ENCODE measurements around the gene AP3S1. TPM values are rescaled to one million over a fixed set of nuclear protein-coding genes. Genes with fewer than 3 reads are reported as not detected.

AP3S1 gene
- total RNA-seq, 1 donor from 2014 or later: 157 TPM

- Histone ChIP-seq H3F3A (ENCODE audit: low read depth) (no peaks in the 10 kb centered on the region), H3K4me1 (no peaks in the 10 kb centered on the region), H3K27me3 (peaks cover 71% of the 10 kb centered on the region), H2AFZ (replicated peaks) (peak overlapping the region; percentile 72), H3K9ac (no peak overlapping the region), H3K4me3 (peak overlapping the region; percentile 45), H3K79me2 (ENCODE audit: low read depth) (no peaks in the 10 kb centered on the region), H3K9me3 (ENCODE audit: low read depth) (no peaks in the 10 kb centered on the region), H4K20me1 (ENCODE audit: low read depth) (no peaks in the 10 kb centered on the region), H3K36me3 (no peaks in the 10 kb centered on the region), H3K27ac (no peak overlapping the region), H3K4me2 (peak overlapping the region; percentile 69)
- Mint-ChIP-seq H3K4me1 (no peaks in the 10 kb centered on the region), H3K36me3 (no peaks in the 10 kb centered on the region), H3K4me3 (peak overlapping the region; percentile 33), H3K27me3 (ENCODE audit: insufficient read depth, low read depth) (peaks cover 18% of the 10 kb centered on the region), H3K27ac (no peak overlapping the region), H3K9me3 (peaks cover 4% of the 10 kb centered on the region)
- TF ChIP-seq EZH2phosphoT487 (IDR thresholded peaks at IDR 0.05) (peak; percentile 73), CTCF (IDR thresholded peaks at IDR 0.05) (no peak), EZH2 (IDR thresholded peaks at IDR 0.05) (peak; percentile 58)
- DNase-seq (ENCODE audit: low spot score): peak; percentile 34
These were observed 119.9 kb downstream of the AP3S1 start for GRCh38 chr5:115961381-115962238.

- no peaks in the 10 kb centered on the region for H3F3A ChIP-seq (ENCODE audit: low read depth)
- no peaks in the 10 kb centered on the region for H3K36me3 ChIP-seq
- no peaks in the 10 kb centered on the region for H3K4me1 ChIP-seq
- no peaks in the 10 kb centered on the region for H4K20me1 ChIP-seq (ENCODE audit: low read depth)
- Mint-ChIP-seq H3K36me3 (no peaks in the 10 kb centered on the region), H3K4me1 (no peaks in the 10 kb centered on the region), H3K27ac (no peak within 1 kb of the TSS), H3K27me3 (ENCODE audit: insufficient read depth, low read depth) (peaks cover 18% of the 10 kb centered on the region), H3K9me3 (peaks cover 4% of the 10 kb centered on the region), H3K4me3 (peak within 1 kb of the TSS; percentile 38)
- H2AFZ ChIP-seq (replicated peaks): peak within 1 kb of the TSS; percentile 72
- peak within 1 kb of the TSS; percentile 69 for H3K4me2 ChIP-seq
- H3K79me2 ChIP-seq (ENCODE audit: low read depth): no peaks in the 10 kb centered on the region
- peaks cover 76% of the 10 kb centered on the region for H3K27me3 ChIP-seq
- H3K9ac ChIP-seq: no peak within 1 kb of the TSS
- DNase-seq (ENCODE audit: low spot score): no peak
- H3K4me3 ChIP-seq: peak within 1 kb of the TSS; percentile 45
- H3K9me3 ChIP-seq (ENCODE audit: low read depth): no peaks in the 10 kb centered on the region
- H3K27ac ChIP-seq: no peak within 1 kb of the TSS
- no peak for TF ChIP-seq CTCF (IDR thresholded peaks at IDR 0.05)
- no peak for TF ChIP-seq EZH2phosphoT487 (IDR thresholded peaks at IDR 0.05)
- TF ChIP-seq EZH2 (IDR thresholded peaks at IDR 0.05): peak; percentile 32
These were observed 120.5 kb downstream of the AP3S1 start, which contains the start of gene LVRN for GRCh38 chr5:115962239-115962564. TSS of gene LVRN (plus strand) at chr5:115962475. CDS start at chr5:115962618, 143 bp downstream.

GRCh38 chr5:115962565-115963402 is 121.0 kb downstream of the AP3S1 start:
- Mint-ChIP-seq H3K9me3 (peaks cover 4% of the 10 kb centered on the region), H3K36me3 (no peaks in the 10 kb centered on the region), H3K27me3 (ENCODE audit: insufficient read depth, low read depth) (peaks cover 18% of the 10 kb centered on the region), H3K4me3 (peak overlapping the region; percentile 38), H3K27ac (no peak overlapping the region), H3K4me1 (no peaks in the 10 kb centered on the region)
- Histone ChIP-seq H3K4me3 (peak overlapping the region; percentile 45), H3K9me3 (ENCODE audit: low read depth) (no peaks in the 10 kb centered on the region), H3K9ac (no peak overlapping the region), H3K79me2 (ENCODE audit: low read depth) (no peaks in the 10 kb centered on the region), H2AFZ (replicated peaks) (peak overlapping the region; percentile 55), H3K36me3 (no peaks in the 10 kb centered on the region), H4K20me1 (ENCODE audit: low read depth) (no peaks in the 10 kb centered on the region), H3F3A (ENCODE audit: low read depth) (no peaks in the 10 kb centered on the region), H3K4me2 (peak overlapping the region; percentile 69), H3K27ac (no peak overlapping the region), H3K27me3 (peaks cover 76% of the 10 kb centered on the region), H3K4me1 (no peaks in the 10 kb centered on the region)
- TF ChIP-seq EZH2phosphoT487 (IDR thresholded peaks at IDR 0.05) (no peak), EZH2 (IDR thresholded peaks at IDR 0.05) (peak; percentile 42), CTCF (IDR thresholded peaks at IDR 0.05) (no peak)
- peak; percentile 53 for DNase-seq (ENCODE audit: low spot score)
